Amniotic epithelial cell (primary cell): ENCODE results near the gene PLEKHH1.

Experiments used
- DNase-seq: peaks from one replicate; pipeline ENCODE4 v3.0.0-alpha.2; 2010; ENCODE audit warnings: low read depth

PLEKHH1 gene

DNA sequence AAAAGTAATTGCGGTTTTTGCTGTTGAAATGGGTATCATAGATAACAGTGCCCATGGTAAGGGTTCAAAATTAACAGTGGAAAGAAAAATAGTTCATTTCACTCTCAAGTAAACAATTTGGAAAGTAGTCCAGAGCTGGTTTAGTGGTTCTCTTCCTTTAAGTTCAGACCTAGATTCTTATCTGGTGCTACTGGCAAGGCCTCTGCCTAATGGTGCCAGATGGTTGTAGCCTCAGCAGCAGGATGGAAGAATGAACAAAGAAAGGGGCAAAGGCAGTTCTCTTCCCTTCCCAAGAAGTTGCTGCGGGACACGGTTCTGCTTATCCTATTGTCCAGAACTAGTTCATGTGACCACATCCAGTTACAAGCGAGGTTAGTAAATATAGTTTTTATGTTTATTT is 97.1 kb downstream of the PLEKHH1 start:
- DNase-seq: no peak

- no peak for DNase-seq
Measured at GRCh38 chr14:67630938-67631337, 97.8 kb downstream of the PLEKHH1 start.

DNA sequence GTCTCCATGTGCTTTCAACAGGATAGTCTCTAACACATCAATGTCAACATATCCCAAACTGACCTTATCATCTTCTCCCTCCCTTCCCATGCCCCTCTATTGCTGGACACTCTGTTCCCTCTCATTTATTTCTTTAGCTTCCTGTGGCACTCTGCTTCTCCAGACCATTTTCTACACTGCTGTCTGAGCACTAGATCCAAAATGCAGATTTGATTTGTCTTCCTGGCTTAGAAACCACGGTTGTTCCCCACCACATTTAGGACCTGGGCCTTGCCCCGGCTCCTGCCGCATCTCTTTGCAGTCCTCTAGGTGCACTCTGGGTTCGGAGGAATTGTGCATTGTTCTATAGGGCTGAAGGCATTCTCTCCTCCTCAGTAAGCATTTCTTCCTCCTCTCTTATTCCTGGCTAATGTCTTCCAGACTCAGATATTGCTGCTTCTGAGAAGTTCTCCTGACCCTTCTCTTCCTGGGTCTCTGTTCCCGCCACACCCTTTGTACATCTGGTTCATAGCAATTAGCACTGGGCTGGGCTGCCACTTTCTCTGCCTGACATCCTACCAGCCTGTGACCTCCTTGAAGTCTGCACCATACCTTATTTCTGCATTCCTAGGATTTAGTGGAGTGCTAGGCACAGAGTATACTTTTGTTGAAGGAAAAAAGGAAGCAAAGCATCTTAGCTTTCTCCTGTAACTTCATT is 100.5 kb downstream of the PLEKHH1 start:
- DNase-seq: no peak

- peak; percentile 56 for DNase-seq
Measured at GRCh38 chr14:67636361-67636919, 103.3 kb downstream of the PLEKHH1 start.

GRCh38 chr14:67638642-67639041 is 105.6 kb downstream of the PLEKHH1 start:
- DNase-seq: no peak
